SK-N-SH (cell line): ENCODE data around the gene LCORL. TPM values are rescaled to one million over a fixed set of nuclear protein-coding genes. Genes with fewer than 3 reads are reported as not detected.

ENCODE experiments used
- CTCF ChIA-PET: fragments of 300-600, 350-600 bp; formaldehyde crosslinking; extraction: SDS; loops from one replicate; lab custom pipeline; 2021; lab: Yijun Ruan, JAX
- POLR2A ChIA-PET: fragments of 350-600 bp; sonication (Branson Sonifier 250); formaldehyde crosslinking; extraction: SDS; loops from one replicate; lab custom pipeline; 2020; ENCODE audit warnings: antibody characterized with exemption, inconsistent platforms; lab: Yijun Ruan, JAX
- DNase-seq: peaks from one replicate; pipeline ENCODE4 v3.0.0; 2012
- H2AFZ ChIP-seq: fragments of 200-600 bp; sonication (generic); 2 replicates; pipeline ENCODE4 v1.8.1; 2016; ENCODE audit warnings: antibody characterized with exemption, mild to moderate bottlenecking, low read depth
- H3F3A ChIP-seq: fragments of 200-600 bp; sonication (generic); replicated peaks from 2 replicates; pipeline ENCODE3; 2016; ENCODE audit warnings: antibody characterized with exemption, mild to moderate bottlenecking; ENCODE audit not compliant: insufficient read depth
- H3K27ac ChIP-seq, 2 experiments: fragments of 200-500 bp in 1 of 2; fragments of 200-600 bp in 1 of 2; sonication (Bioruptor generic) in 1 of 2; sonication (generic), shearing (Covaris generic) in 1 of 2; 2 replicates each; pipeline versions ENCODE4 v1.5.1 to v1.6.1; 2014 to 2016; ENCODE audit warnings: low read depth in 2 of 2, inconsistent platforms in 1 of 2, low read length in 1 of 2, mild to moderate bottlenecking in 1 of 2, mixed read lengths in 1 of 2
- H3K27me3 ChIP-seq: fragments of 200-600 bp; sonication (generic), shearing (Covaris generic); 2 replicates; pipeline ENCODE4 v1.6.1; 2016; ENCODE audit warnings: mixed run types; ENCODE audit not compliant: insufficient read depth
- H3K36me3 ChIP-seq, 2 experiments: fragments of 200-500 bp in 1 of 2; fragments of 200-600 bp in 1 of 2; sonication (Bioruptor generic) in 1 of 2; sonication (generic) in 1 of 2; replicated peaks in 1 of 2; 2 replicates each; pipeline versions ENCODE3 to v1.5.1; 2014 to 2016; ENCODE audit warnings: low read length in 1 of 2, mild to moderate bottlenecking in 1 of 2; ENCODE audit not compliant: insufficient read depth in 2 of 2, control insufficient read depth in 1 of 2
- H3K4me1 ChIP-seq, 2 experiments: fragments of 200-500 bp in 1 of 2; fragments of 200-600 bp in 1 of 2; sonication (Bioruptor generic) in 1 of 2; sonication (generic), shearing (Covaris generic) in 1 of 2; 2 replicates each; pipeline versions ENCODE4 v1.5.1 to v1.6.1; 2014 to 2016; ENCODE audit warnings: low read depth in 1 of 2, low read length in 1 of 2, mixed run types in 1 of 2; ENCODE audit not compliant: insufficient read depth in 2 of 2, control insufficient read depth in 1 of 2
- H3K4me2 ChIP-seq: fragments of 200-600 bp; sonication (generic), shearing (Covaris generic); 2 replicates; pipeline ENCODE4 v1.6.1; 2017; ENCODE audit warnings: mixed run types
- H3K4me3 ChIP-seq, 2 experiments: fragments of 200-500 bp in 1 of 2; fragments of 200-600 bp in 1 of 2; sonication (Bioruptor generic) in 1 of 2; sonication (generic), shearing (Covaris generic) in 1 of 2; 2 replicates each; pipeline versions ENCODE4 v1.5.1 to v1.8.1; 2014 to 2016; ENCODE audit warnings: low read depth in 2 of 2, inconsistent platforms in 1 of 2, low read length in 1 of 2, mild to moderate bottlenecking in 1 of 2, mixed read lengths in 1 of 2, moderate library complexity in 1 of 2
- H3K79me2 ChIP-seq: fragments of 200-600 bp; sonication (generic); 2 replicates; pipeline ENCODE4 v1.8.1; 2017; ENCODE audit warnings: mild to moderate bottlenecking; ENCODE audit not compliant: insufficient read depth
- H3K9ac ChIP-seq: fragments of 200-600 bp; sonication (generic); 2 replicates; pipeline ENCODE4 v1.6.1; 2017; ENCODE audit warnings: mixed run types
- H3K9me2 ChIP-seq: fragments of 200-600 bp; sonication (generic); 2 replicates; pipeline ENCODE4 v1.6.1; 2017; ENCODE audit warnings: mixed run types
- H3K9me3 ChIP-seq: fragments of 200-600 bp; sonication (generic); 2 replicates; pipeline ENCODE4 v1.6.1; 2017; ENCODE audit warnings: mixed run types, mild to moderate bottlenecking, moderate library complexity
- H4K20me1 ChIP-seq: fragments of 200-600 bp; sonication (generic); 2 replicates; pipeline ENCODE4 v1.6.1; 2017; ENCODE audit warnings: mild to moderate bottlenecking, mixed run types; ENCODE audit not compliant: insufficient read depth
- CTCF ChIP-seq: fragments of 200-600 bp; sonication (generic); IDR thresholded peaks from 2 replicates; pipeline ENCODE4 v1.6.1; 2017; ENCODE audit warnings: antibody characterized with exemption, mild to moderate bottlenecking, moderate library complexity
- FOSL2 ChIP-seq: IDR thresholded peaks from 2 replicates; pipeline ENCODE4 v1.4.0; 2012; ENCODE audit warnings: low read depth, mild to moderate bottlenecking, moderate library complexity, borderline replicate concordance
- GATA2 ChIP-seq: sonication (generic); formaldehyde crosslinking; IDR thresholded peaks from 2 replicates; pipeline ENCODE4 v1.5.0; 2020; ENCODE audit warnings: mild to moderate bottlenecking, missing genetic modification reagents
- JUND ChIP-seq: IDR thresholded peaks from 2 replicates; pipeline ENCODE4 v1.4.0; 2012
- NRF1 ChIP-seq: IDR thresholded peaks from 2 replicates; pipeline ENCODE4 v1.6.1; 2012; ENCODE audit warnings: low read depth, mild to moderate bottlenecking, low read length
- POLR2AphosphoS5 ChIP-seq: IDR thresholded peaks from 2 replicates; pipeline ENCODE4 v1.6.1; 2012; ENCODE audit warnings: low read depth, low read length
- RAD21 ChIP-seq: IDR thresholded peaks from 2 replicates; pipeline ENCODE4 v1.6.1; 2012; ENCODE audit warnings: mild to moderate bottlenecking, low read length
- REST ChIP-seq: IDR thresholded peaks from 2 replicates; pipeline ENCODE4 v1.6.1; 2012; ENCODE audit warnings: mild to moderate bottlenecking, low read depth, low read length, moderate library complexity
- RFX5 ChIP-seq: IDR thresholded peaks from 2 replicates; pipeline ENCODE4 v1.6.1; 2012; ENCODE audit warnings: mild to moderate bottlenecking, improper control_type of control experiment, low read length
- SMC3 ChIP-seq: IDR thresholded peaks from 2 replicates; pipeline ENCODE4 v1.6.1; 2012; ENCODE audit warnings: low read depth, low read length, improper control_type of control experiment
- TAF1 ChIP-seq: IDR thresholded peaks from 2 replicates; pipeline ENCODE4 v1.6.1; 2012; ENCODE audit warnings: low read depth, mild to moderate bottlenecking, low read length, moderate library complexity, borderline replicate concordance
- TCF12 ChIP-seq: IDR thresholded peaks from 2 replicates; pipeline ENCODE4 v1.4.0; 2012
- ZBTB33 ChIP-seq: IDR thresholded peaks from 2 replicates; pipeline ENCODE4 v1.4.0; 2012; ENCODE audit warnings: low read depth, borderline replicate concordance
- WGBS: methylation state at CpG from one replicate; pipeline ENCODE4 v1.1.6; 2017; ENCODE audit warnings: low lambda C conversion rate; 5-methylcytosine and 5-hydroxymethylcytosine counted together
- polyA plus RNA-seq, 3 experiments: library from polyadenylated mRNA; depleted of rRNA; stranded (reverse); fragments of >200 nt; gene quantifications; 2 replicates each; pipeline ENCODE4 v1.2.3, GENCODE V29; 2012

The LCORL gene
- polyA plus RNA-seq, 1 of the 3 experiments (the other 2 are of a cell fraction) = 1.9 TPM

DNA sequence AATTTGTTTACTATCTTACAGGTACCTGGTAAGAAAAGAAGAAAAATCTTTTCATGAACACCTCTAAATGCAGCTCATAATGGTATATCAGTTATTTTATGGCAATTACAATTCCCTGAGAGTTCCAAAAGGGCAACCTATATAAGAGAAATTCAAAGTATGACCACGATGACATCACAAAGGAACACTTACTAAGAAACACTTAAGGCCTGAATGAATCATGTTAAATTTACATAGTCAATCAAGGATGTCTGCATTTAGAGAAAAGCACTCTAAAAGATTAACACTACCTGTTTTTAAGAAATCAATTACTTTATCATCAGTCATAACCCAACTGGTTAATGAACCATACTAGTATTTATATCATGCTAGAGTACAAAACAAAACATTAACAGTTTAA, 63.9 kb downstream of the LCORL start (continued):
- TF ChIP-seq ZBTB33 = no peak
- TF ChIP-seq SMC3 = no peak
- TF ChIP-seq JUND = no peak
- TF ChIP-seq TCF12 = no peak

DNA sequence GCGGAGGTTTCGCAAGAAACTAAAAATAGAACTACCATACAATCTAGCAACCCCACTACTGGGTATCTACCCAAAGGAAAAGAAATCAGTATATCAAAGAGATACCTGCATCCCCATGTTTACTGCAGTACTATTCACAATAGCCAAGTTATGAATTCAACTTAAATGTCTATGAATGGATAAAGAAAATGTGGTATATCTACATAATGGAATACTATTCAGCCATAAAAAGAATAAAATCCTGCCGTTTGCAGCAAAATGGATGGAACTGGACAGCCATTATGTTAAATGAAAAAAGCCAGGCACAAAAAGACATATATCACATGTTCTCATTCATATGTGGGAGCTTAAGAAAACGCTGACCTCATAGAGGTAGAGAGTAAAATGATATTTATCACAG, 65.3 kb downstream of the LCORL start:
- no peak overlapping the region for H3K27ac ChIP-seq
- CTCF ChIA-PET = no interaction called here
- no peaks in the 10 kb centered on the region for H4K20me1 ChIP-seq
- H3K9me2 ChIP-seq = no peaks in the 10 kb centered on the region
- H3K4me3 ChIP-seq = no peak overlapping the region
- 95% methylated on average over 4 of the region's 4 CpGs for WGBS
- no peak for TF ChIP-seq POLR2AphosphoS5
- TF ChIP-seq TCF12 = no peak
- TF ChIP-seq RFX5 = no peak
- TF ChIP-seq GATA2 (CRISPR knock-in tag) = no peak
- no peak for TF ChIP-seq FOSL2
- TF ChIP-seq RAD21 = no peak
- TF ChIP-seq TAF1 = no peak
- TF ChIP-seq CTCF = no peak
- TF ChIP-seq ZBTB33 = no peak
- no peak for TF ChIP-seq SMC3
- TF ChIP-seq NRF1 = no peak
- TF ChIP-seq REST = no peak
- H3K9ac ChIP-seq = no peak overlapping the region
- no peaks in the 10 kb centered on the region for H3K9me3 ChIP-seq
- POLR2A ChIA-PET = no interaction called here
- no peak overlapping the region for H2AFZ ChIP-seq
- H3K4me1 ChIP-seq = no peaks in the 10 kb centered on the region; a peak in 2 of 4 replicates
- H3K36me3 ChIP-seq = peaks cover 35 to 44% of the 10 kb centered on the region in 2 experiments
- H3K27me3 ChIP-seq = no peaks in the 10 kb centered on the region
- DNase-seq = no peak
- H3F3A ChIP-seq = no peaks in the 10 kb centered on the region
- H3K4me2 ChIP-seq = no peak overlapping the region
- no peaks in the 10 kb centered on the region for H3K79me2 ChIP-seq
